Prostate gland (tissue), 2 donors: ENCODE measurements around the gene TACR3. TPM values are rescaled to one million over a fixed set of nuclear protein-coding genes. Genes with fewer than 3 reads are reported as not detected.
"Not testable (repeated sequence)": the region's sequence is repeated elsewhere in the genome, so short reads cannot be mapped to it uniquely, and the experiment has no call there.

Experiments
- DNase-seq: peaks from one replicate; pipeline ENCODE4 v3.0.0-alpha.2; 2019; ENCODE audit warnings: low spot score
- H3K27ac ChIP-seq, 2 donors: fragments of 200-600 bp; sonication (generic); 2 replicates each; pipeline ENCODE4 v1.5.1; 2017 to 2019
- H3K27me3 ChIP-seq: fragments of 200-600 bp; sonication (generic); replicated peaks from 2 replicates; pipeline ENCODE4 v1.5.1; 2019; ENCODE audit not compliant: insufficient read depth
- H3K36me3 ChIP-seq, 2 donors: fragments of 200-600 bp; sonication (generic); 1 replicate in 1 of 2; 2 replicates in 1 of 2; pipeline versions ENCODE4 v1.5.1 to v1.8.1; 2017 to 2019
- H3K4me1 ChIP-seq: fragments of 200-600 bp; sonication (generic); replicated peaks from 2 replicates; pipeline ENCODE4 v1.5.1; 2019
- H3K4me3 ChIP-seq, 2 donors: fragments of 200-600 bp; sonication (generic); 2 replicates each; pipeline ENCODE4 v1.5.1; 2017 to 2019
- H3K9me3 ChIP-seq: fragments of 200-600 bp; sonication (generic); 2 replicates; pipeline ENCODE4 v1.5.1; 2017
- CTCF ChIP-seq, 4 experiments: fragments of 200-600 bp in 2 of 4; fragments of 450-650 bp in 2 of 4; sonication (generic) in 2 of 4; IDR thresholded peaks; 1 replicate in 3 of 4; 2 replicates in 1 of 4; pipeline ENCODE4 v1.5.1; 2016 to 2019; ENCODE audit warnings: antibody characterized with exemption in 4 of 4, mild to moderate bottlenecking in 2 of 4, moderate library complexity in 2 of 4
- POLR2A ChIP-seq: fragments of 450-650 bp; IDR thresholded peaks from one replicate; pipeline ENCODE4 v1.6.1; 2016; ENCODE audit warnings: antibody characterized with exemption, mild to moderate bottlenecking
- POLR2AphosphoS5 ChIP-seq: sonication (generic); formaldehyde crosslinking; IDR thresholded peaks from one replicate; pipeline ENCODE4 v1.6.1; 2017; ENCODE audit warnings: antibody characterized with exemption
- WGBS: methylation state at CpG from one replicate; pipeline ENCODE4 v1.1.5; 2018; 5-methylcytosine and 5-hydroxymethylcytosine counted together
- intact Hi-C: fragments of 100-400 bp; cut with DNase I; formaldehyde crosslinking; loops from one replicate; pipeline ENCODE4 v1.14.2; 2022
- total RNA-seq, 2 donors: library from RNA; depleted of rRNA; stranded (reverse); fragments of >200 nt; gene quantifications; one replicate each; pipeline ENCODE4 v1.1.0, GENCODE V29; 2016

Gene TACR3
- total RNA-seq, 2 donors from 2014 or later, result not detected

GRCh38 chr4:103753868-103754653 lies 34.3 kb upstream of the TACR3 start:
- DNase-seq, result no peak
- no peak overlapping the region for H3K27ac ChIP-seq
- intact Hi-C loops, result no loop called here
- H3K9me3 ChIP-seq, result no peaks in the 10 kb centered on the region
- TF ChIP-seq POLR2A (no peak), CTCF (IDR thresholded peaks at IDR 0.05) (no peak), POLR2AphosphoS5 (no peak)
- 87% methylated on average over 7 of the region's 7 CpGs for WGBS
- H3K4me1 ChIP-seq, result no peaks in the 10 kb centered on the region
- no peaks in the 10 kb centered on the region for H3K27me3 ChIP-seq
- H3K36me3 ChIP-seq, result no peaks in the 10 kb centered on the region
- no peak overlapping the region for H3K4me3 ChIP-seq

- H3K27me3 ChIP-seq, H3K9me3 ChIP-seq, H3K27ac ChIP-seq, H3K4me3 ChIP-seq, intact Hi-C loops, H3K4me1 ChIP-seq, DNase-seq, H3K36me3 ChIP-seq: not testable (repeated sequence)
- 98% methylated on average over 27 of the region's 27 CpGs for WGBS
Observed at GRCh38 chr4:103723150-103723549, 3.4 kb upstream of the TACR3 start.

GRCh38 chr4:103721251-103721650 lies 1.5 kb upstream of the TACR3 start:
- H3K36me3 ChIP-seq, result no peaks in the 10 kb centered on the region
- H3K9me3 ChIP-seq, result no peaks in the 10 kb centered on the region
- no peak overlapping the region for H3K27ac ChIP-seq
- H3K27me3 ChIP-seq, result no peaks in the 10 kb centered on the region
- DNase-seq, result no peak
- WGBS, result 93% methylated on average over 3 of the region's 3 CpGs
- H3K4me3 ChIP-seq, result no peak overlapping the region
- intact Hi-C loops, result no loop called here
- H3K4me1 ChIP-seq, result no peaks in the 10 kb centered on the region
- TF ChIP-seq POLR2A (no peak), CTCF (IDR thresholded peaks at IDR 0.05) (no peak), POLR2AphosphoS5 (no peak)

GRCh38 chr4:103720661-103721060 lies 876 bp upstream of the TACR3 start:
- WGBS, result 55% methylated on average over 8 of the region's 8 CpGs
- no peak for TF ChIP-seq CTCF (IDR thresholded peaks at IDR 0.05)
- no peak for TF ChIP-seq POLR2AphosphoS5
- no peak for TF ChIP-seq POLR2A
- no peak for DNase-seq
- Histone ChIP-seq H3K9me3 (no peaks in the 10 kb centered on the region), H3K27me3 (no peaks in the 10 kb centered on the region), H3K27ac (no peak overlapping the region), H3K4me3 (no peak overlapping the region), H3K36me3 (no peaks in the 10 kb centered on the region), H3K4me1 (no peaks in the 10 kb centered on the region)
- intact Hi-C loops, result no loop called here

GRCh38 chr4:103719105-103719829 lies 518 bp downstream of the TACR3 start:
- 14% methylated on average over 34 of the region's 39 CpGs for WGBS
- intact Hi-C loops, result no loop called here

More at GRCh38 chr4:103719105-103719829, 518 bp downstream of the TACR3 start:
- Histone ChIP-seq H3K4me3 (no peak overlapping the region), H3K27me3 (no peaks in the 10 kb centered on the region), H3K4me1 (no peaks in the 10 kb centered on the region), H3K36me3 (no peaks in the 10 kb centered on the region), H3K9me3 (no peaks in the 10 kb centered on the region), H3K27ac (no peak overlapping the region)
- no peak for DNase-seq
- TF ChIP-seq POLR2AphosphoS5, result no peak
- no peak for TF ChIP-seq CTCF (IDR thresholded peaks at IDR 0.05)
- TF ChIP-seq POLR2A, result no peak
